Lower leg skin (tissue), 4 donors: ENCODE results near the gene CNIH3. TPM values are rescaled to one million over a fixed set of nuclear protein-coding genes. Genes with fewer than 3 reads are reported as not detected.

ENCODE experiments used
- DNase-seq, 2 donors: peaks; one replicate each; pipeline ENCODE4 v3.0.0-alpha.2; 2019; ENCODE audit warnings: low spot score in 2 of 2
- H3K4me3 ChIP-seq: fragments of 200-600 bp; sonication (generic); 2 replicates; pipeline ENCODE4 v1.5.1; 2017; ENCODE audit warnings: mild to moderate bottlenecking, low read depth; ENCODE audit not compliant: poor library complexity, severe bottlenecking
- POLR2A ChIP-seq, 2 donors: fragments of 450-650 bp; IDR thresholded peaks; one replicate each; pipeline ENCODE4 v1.6.1; 2016 to 2017; ENCODE audit warnings: antibody characterized with exemption in 2 of 2, mild to moderate bottlenecking in 1 of 2, moderate library complexity in 1 of 2
- WGBS, 2 donors: methylation state at CpG; one replicate each; pipeline ENCODE4 v1.1.5; 2018; 5-methylcytosine and 5-hydroxymethylcytosine counted together
- intact Hi-C: fragments of 100-400 bp; cut with DNase I; formaldehyde crosslinking; loops from one replicate; pipeline ENCODE4 v1.15.0; 2023; ENCODE audit warnings: low total_unique reads
- total RNA-seq, 4 donors: library from RNA; depleted of rRNA; stranded (reverse); fragments of >200 nt; gene quantifications; one replicate each; pipeline ENCODE4 v1.1.0, GENCODE V29; 2016
- TF ChIP-seq, protein P1 (sequence below), 3 donors: fragments of 450-650 bp; IDR thresholded peaks; one replicate each; pipeline ENCODE4 v1.5.1; 2016; ENCODE audit warnings: antibody characterized with exemption in 3 of 3, mild to moderate bottlenecking in 3 of 3, moderate library complexity in 2 of 3

CNIH3 gene
- total RNA-seq, 4 donors from 2014 or later = 1.4 to 5.1 (median 2.3) TPM

DNA sequence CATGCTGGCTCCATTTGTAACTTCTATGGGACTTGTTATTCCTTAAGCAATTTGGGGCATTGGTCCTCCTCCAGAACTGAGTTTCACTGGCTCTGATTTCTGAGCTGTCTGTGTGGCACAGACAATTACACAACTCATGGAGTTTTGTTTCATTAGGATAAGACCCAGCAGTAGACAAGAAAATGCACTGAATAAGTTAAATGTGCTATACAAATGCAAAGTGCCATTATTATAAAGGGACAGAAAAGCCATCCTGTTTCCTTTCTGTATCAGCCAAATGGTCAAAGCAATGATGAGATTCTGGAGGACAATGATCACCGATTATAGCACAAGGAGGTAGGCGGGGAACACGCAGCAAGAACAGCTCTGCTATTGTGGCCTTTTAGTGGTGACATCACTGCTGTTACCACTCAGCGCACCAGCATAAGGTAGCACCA lies 81.9 kb downstream of the CNIH3 start:
- no peak overlapping the region for H3K4me3 ChIP-seq
- 87 to 92% methylated on average over 4 of the region's 4 CpGs for WGBS, 2 donors
- intact Hi-C loops = no loop called here
- no peak for TF ChIP-seq POLR2A (IDR thresholded peaks at IDR 0.05)
- TF ChIP-seq, protein P1, sequence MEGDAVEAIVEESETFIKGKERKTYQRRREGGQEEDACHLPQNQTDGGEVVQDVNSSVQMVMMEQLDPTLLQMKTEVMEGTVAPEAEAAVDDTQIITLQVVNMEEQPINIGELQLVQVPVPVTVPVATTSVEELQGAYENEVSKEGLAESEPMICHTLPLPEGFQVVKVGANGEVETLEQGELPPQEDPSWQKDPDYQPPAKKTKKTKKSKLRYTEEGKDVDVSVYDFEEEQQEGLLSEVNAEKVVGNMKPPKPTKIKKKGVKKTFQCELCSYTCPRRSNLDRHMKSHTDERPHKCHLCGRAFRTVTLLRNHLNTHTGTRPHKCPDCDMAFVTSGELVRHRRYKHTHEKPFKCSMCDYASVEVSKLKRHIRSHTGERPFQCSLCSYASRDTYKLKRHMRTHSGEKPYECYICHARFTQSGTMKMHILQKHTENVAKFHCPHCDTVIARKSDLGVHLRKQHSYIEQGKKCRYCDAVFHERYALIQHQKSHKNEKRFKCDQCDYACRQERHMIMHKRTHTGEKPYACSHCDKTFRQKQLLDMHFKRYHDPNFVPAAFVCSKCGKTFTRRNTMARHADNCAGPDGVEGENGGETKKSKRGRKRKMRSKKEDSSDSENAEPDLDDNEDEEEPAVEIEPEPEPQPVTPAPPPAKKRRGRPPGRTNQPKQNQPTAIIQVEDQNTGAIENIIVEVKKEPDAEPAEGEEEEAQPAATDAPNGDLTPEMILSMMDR (IDR thresholded peaks at IDR 0.05) = no peak
- DNase-seq = no peak

DNA sequence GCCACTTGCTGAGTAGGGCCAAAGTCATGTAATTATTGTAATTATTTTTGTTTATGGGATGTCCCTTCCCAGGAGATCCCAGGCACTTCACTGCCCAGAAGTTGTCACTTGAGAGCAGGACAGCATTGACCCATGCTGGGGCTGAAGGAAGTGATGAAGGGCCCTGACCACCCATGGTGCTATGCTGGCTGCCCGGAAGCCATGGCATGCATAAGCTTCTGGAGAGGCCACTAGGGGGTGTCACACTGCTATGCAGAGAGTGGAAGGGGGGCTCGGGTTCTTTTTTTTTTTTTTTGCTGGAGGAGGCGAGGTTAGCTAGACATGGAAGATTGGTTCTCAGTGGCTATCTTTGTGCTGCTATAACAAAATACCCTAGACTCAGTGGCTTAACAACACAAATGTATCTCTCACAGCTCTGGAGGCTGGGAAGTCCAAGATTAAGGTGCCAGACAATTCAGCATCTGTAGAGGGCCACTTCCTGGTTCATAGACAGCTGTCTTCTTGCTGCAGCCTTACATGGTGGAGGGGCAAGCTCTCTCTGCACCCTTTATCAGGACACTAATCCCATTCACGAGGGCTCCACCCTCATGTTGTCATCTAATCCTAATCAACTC lies 84.9 kb downstream of the CNIH3 start:
- DNase-seq = no peak
- TF ChIP-seq POLR2A (IDR thresholded peaks at IDR 0.05) = no peak
- TF ChIP-seq, protein P1 (IDR thresholded peaks at IDR 0.05) = no peak
- intact Hi-C loops = no loop called here
- WGBS, 2 donors = 80 to 87% methylated on average over 4 of the region's 4 CpGs
- no peak overlapping the region for H3K4me3 ChIP-seq

DNA sequence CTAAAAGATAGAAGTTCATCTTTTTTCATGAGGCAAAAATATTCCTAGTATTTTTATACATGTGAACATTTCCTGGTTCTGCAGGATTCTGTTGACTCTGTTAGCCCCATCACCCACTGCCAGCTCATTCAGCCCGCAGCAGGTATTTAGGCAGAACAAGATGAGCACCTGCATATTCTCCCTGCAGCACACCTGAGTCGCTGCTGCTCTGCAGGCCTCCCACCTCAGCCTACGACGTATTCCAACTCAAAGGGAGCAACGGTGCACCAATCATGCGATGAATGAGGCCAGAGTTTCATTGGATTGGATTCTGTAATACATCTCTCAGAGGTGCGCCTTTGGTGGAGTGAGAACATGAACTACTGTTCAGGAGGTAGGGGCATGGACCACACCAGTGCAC lies 87.6 kb downstream of the CNIH3 start:
- intact Hi-C loops = no loop called here
- 67 to 82% methylated on average over 7 of the region's 7 CpGs for WGBS, 2 donors
- no peak for TF ChIP-seq POLR2A (IDR thresholded peaks at IDR 0.05)
- TF ChIP-seq, protein P1 (IDR thresholded peaks at IDR 0.05) = no peak
- H3K4me3 ChIP-seq = no peak overlapping the region
- no peak for DNase-seq

DNA sequence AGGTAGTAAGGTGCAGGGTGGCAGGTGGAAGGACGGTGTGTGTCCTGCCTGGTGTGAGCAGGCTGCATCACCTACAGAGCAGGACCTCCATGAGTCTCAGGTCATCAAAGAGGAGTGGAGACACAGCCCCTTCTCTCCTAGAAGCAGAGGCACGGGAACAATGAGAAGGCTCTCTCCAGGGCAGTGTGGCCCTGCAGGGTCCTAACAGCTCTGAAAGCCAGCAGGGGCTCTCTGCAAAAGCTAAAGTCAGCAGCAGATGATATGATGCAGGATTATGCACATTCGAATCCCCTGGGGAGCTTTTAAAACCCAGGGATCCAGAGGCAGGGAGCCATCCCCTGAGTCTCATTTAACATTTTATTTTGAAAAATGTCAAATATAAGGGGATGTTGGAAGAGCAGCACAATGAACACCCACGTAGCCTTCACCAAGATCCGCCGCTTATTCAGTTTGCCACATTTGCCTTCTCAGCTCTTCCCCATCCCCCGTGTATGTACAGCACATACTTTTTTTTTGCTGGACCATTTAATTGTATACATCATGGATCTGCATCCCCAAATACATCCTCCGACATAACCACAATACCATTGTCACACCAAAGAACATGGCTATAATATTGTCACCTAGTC lies 88.1 kb downstream of the CNIH3 start:
- TF ChIP-seq, protein P1 (IDR thresholded peaks at IDR 0.05) = no peak
- no peak for TF ChIP-seq POLR2A (IDR thresholded peaks at IDR 0.05)
- whole genome bisulfite sequencing, 2 donors = 88 to 89% methylated on average over 8 of the region's 8 CpGs
- no peak for DNase-seq
- intact Hi-C loops = no loop called here
- no peak overlapping the region for H3K4me3 ChIP-seq

DNA sequence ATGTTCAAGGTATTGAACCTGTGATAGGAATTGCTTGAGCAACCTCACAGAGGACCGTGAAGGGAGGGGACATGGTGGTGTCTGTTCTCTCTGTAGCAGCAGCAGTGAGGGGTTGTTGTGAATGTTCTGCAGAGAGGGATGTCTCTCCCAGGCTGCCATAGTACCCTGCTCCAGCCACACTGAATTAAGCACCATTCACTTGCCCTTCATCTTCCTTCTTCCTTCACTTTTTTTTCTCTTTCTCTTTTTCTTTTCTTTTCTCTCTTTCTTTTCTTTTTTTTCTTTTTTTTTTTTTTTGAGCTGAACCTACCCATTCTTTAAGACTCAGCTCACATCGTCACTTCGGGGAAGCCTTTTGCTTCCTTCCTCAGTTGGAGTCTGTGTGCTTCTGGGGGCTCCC lies 89.5 kb downstream of the CNIH3 start:
- no peak for DNase-seq
- TF ChIP-seq, protein P1 (IDR thresholded peaks at IDR 0.05) = no peak
- TF ChIP-seq POLR2A (IDR thresholded peaks at IDR 0.05) = no peak
- H3K4me3 ChIP-seq = no peak overlapping the region
- WGBS, 2 donors = 65 to 72% methylated on average over 3 of the region's 3 CpGs
- intact Hi-C loops = no loop called here
